Endothelial cell of umbilical vein (primary cell): ENCODE data around the gene RAB8B. TPM values are rescaled to one million over a fixed set of nuclear protein-coding genes. Genes with fewer than 3 reads are reported as not detected.

Source experiments
- BruUV-seq: library from RNA; stranded (reverse); fragments of 400-500 nt; replicated peaks from 2 replicates; lab custom pipeline; 2021; lab: Mats Ljungman, UMichigan
- CTCF ChIA-PET: fragments of 300-600, 350-600 bp; sonication (Branson Sonifier 250); formaldehyde crosslinking; loops from one replicate; lab custom pipeline; 2021; ENCODE audit warnings: antibody characterized with exemption, inconsistent platforms; lab: Charles Lee
- POLR2A ChIA-PET: fragments of 300-600, 350-600 bp; sonication (Branson Sonifier 250); formaldehyde crosslinking; loops from one replicate; lab custom pipeline; 2021; ENCODE audit warnings: antibody characterized with exemption, inconsistent platforms; lab: Charles Lee
- DNase-seq: peaks from one replicate; pipeline ENCODE4 v3.0.0-alpha.2; 2011; ENCODE audit warnings: low read depth, low spot score
- FAIRE-seq: peaks from 2 replicates; lab custom pipeline; 2011; peaks lifted over from hg19 to GRCh38; lab: Jason Lieb, UNC
- H2AFZ ChIP-seq: 2 replicates; pipeline ENCODE4 v1.6.0; 2012; ENCODE audit warnings: low read depth, low read length, control low read depth, inconsistent platforms
- H3K27ac ChIP-seq: 2 replicates; pipeline ENCODE4 v1.5.1; 2011; ENCODE audit warnings: low read depth, mild to moderate bottlenecking, control low read depth, low read length, moderate library complexity; ENCODE audit not compliant: insufficient read depth
- H3K27me3 ChIP-seq, 2 experiments: 2 replicates each; pipeline versions ENCODE4 v1.6.0 to v1.6.1; 2011; ENCODE audit warnings: low read length in 2 of 2, mixed read lengths in 1 of 2; ENCODE audit not compliant: control insufficient read depth in 2 of 2, insufficient read depth in 2 of 2
- H3K36me3 ChIP-seq, 2 experiments: 2 replicates in 1 of 2; 3 replicates in 1 of 2; pipeline ENCODE4 v1.5.1; 2011; ENCODE audit warnings: low read length in 2 of 2, mild to moderate bottlenecking in 1 of 2, moderate library complexity in 1 of 2; ENCODE audit not compliant: control insufficient read depth in 2 of 2, insufficient read depth in 2 of 2; ENCODE audit errors: extremely low read depth in 1 of 2
- H3K4me1 ChIP-seq: 3 replicates; pipeline ENCODE4 v1.5.1; 2011; ENCODE audit warnings: mild to moderate bottlenecking, low read length; ENCODE audit not compliant: control insufficient read depth, insufficient read depth; ENCODE audit errors: extremely low read depth
- H3K4me2 ChIP-seq: 2 replicates; pipeline ENCODE4 v1.6.1; 2011; ENCODE audit warnings: low read length, control low read depth, mixed read lengths; ENCODE audit not compliant: insufficient read depth
- H3K4me3 ChIP-seq, 3 experiments: fragments of 200-600 bp in 1 of 3; sonication (generic), shearing (Covaris generic) in 1 of 3; replicated peaks in 1 of 3; 2 replicates each; pipeline ENCODE4 v1.5.1; 2011 to 2016; ENCODE audit warnings: control low read depth in 3 of 3, low read length in 3 of 3, mild to moderate bottlenecking in 2 of 3, inconsistent platforms in 1 of 3, low read depth in 1 of 3, moderate library complexity in 1 of 3; ENCODE audit not compliant: insufficient read depth in 1 of 3
- H3K79me2 ChIP-seq: 2 replicates; pipeline ENCODE4 v1.6.0; 2012; ENCODE audit warnings: low read length, inconsistent platforms; ENCODE audit not compliant: control insufficient read depth, insufficient read depth
- H3K9ac ChIP-seq: replicated peaks from 2 replicates; pipeline ENCODE3; 2011; ENCODE audit warnings: low read length, control low read depth; ENCODE audit not compliant: insufficient read depth; ENCODE audit errors: extremely low read depth
- H3K9me1 ChIP-seq: replicated peaks from 3 replicates; pipeline ENCODE4 v1.6.0; 2011; ENCODE audit warnings: mild to moderate bottlenecking, low read length; ENCODE audit not compliant: control insufficient read depth, insufficient read depth; ENCODE audit errors: extremely low read depth
- H3K9me3 ChIP-seq: replicated peaks from 2 replicates; pipeline ENCODE4 v1.5.1; 2012; ENCODE audit warnings: low read length, inconsistent platforms; ENCODE audit not compliant: control insufficient read depth, insufficient read depth
- H4K20me1 ChIP-seq: replicated peaks from 2 replicates; pipeline ENCODE3; 2011; ENCODE audit warnings: mild to moderate bottlenecking, low read length; ENCODE audit not compliant: control insufficient read depth, insufficient read depth; ENCODE audit errors: extremely low read depth
- CTCF ChIP-seq, 2 donors: IDR thresholded peaks; 1 replicate in 1 of 2; 2 replicates in 1 of 2; pipeline ENCODE4 v1.5.1; 2011; ENCODE audit warnings: low read length in 2 of 2, mild to moderate bottlenecking in 2 of 2, moderate library complexity in 2 of 2, control low read depth in 1 of 2, inconsistent platforms in 1 of 2, low read depth in 1 of 2; ENCODE audit not compliant: insufficient read depth in 1 of 2; ENCODE audit errors: extremely low read depth in 1 of 2
- EZH2 ChIP-seq: IDR thresholded peaks from 2 replicates; pipeline ENCODE4 v1.6.1; 2012; ENCODE audit warnings: borderline replicate concordance, low read depth, mild to moderate bottlenecking, moderate library complexity, low read length, inconsistent platforms; ENCODE audit not compliant: severe bottlenecking
- FOS ChIP-seq: IDR thresholded peaks from 2 replicates; pipeline ENCODE4 v1.6.1; 2011; ENCODE audit warnings: mild to moderate bottlenecking, low read length, moderate library complexity, borderline replicate concordance; ENCODE audit not compliant: insufficient read depth
- GATA2 ChIP-seq: IDR thresholded peaks from 2 replicates; pipeline ENCODE4 v1.7.0; 2011; ENCODE audit warnings: low read depth, mild to moderate bottlenecking, moderate library complexity, mixed read lengths, low read length; ENCODE audit not compliant: insufficient read length, insufficient read depth
- JUN ChIP-seq: IDR thresholded peaks from 2 replicates; pipeline ENCODE4 v1.6.1; 2011; ENCODE audit warnings: borderline replicate concordance, low read depth; ENCODE audit not compliant: insufficient read length, insufficient read depth
- MAX ChIP-seq: IDR thresholded peaks from 2 replicates; pipeline ENCODE4 v1.6.1; 2011; ENCODE audit not compliant: insufficient read depth, insufficient read length
- MYC ChIP-seq: IDR thresholded peaks from one replicate; pipeline ENCODE4 v1.6.1; 2011; ENCODE audit warnings: mild to moderate bottlenecking, low read depth, low read length
- POLR2A ChIP-seq: IDR thresholded peaks from 2 replicates; pipeline ENCODE4 v1.6.1; 2012; ENCODE audit warnings: low read depth, mild to moderate bottlenecking, control low read depth, low read length
- POLR2AphosphoS5 ChIP-seq: IDR thresholded peaks from 2 replicates; pipeline ENCODE4 v1.6.1; 2012; ENCODE audit warnings: low read depth, mild to moderate bottlenecking, control low read depth, low read length, moderate library complexity; ENCODE audit not compliant: insufficient read depth
- dilution Hi-C: fragments of 300-500 bp; cut with MboI; formaldehyde crosslinking; loops from one replicate; pipeline ENCODE4 v1.15.0; 2019; ENCODE audit warnings: low sequenced_read_pairs; ENCODE audit not compliant: extremely low pct_ligation_motif_present
- intact Hi-C: fragments of 100-400 bp; cut with micrococcal nuclease; formaldehyde crosslinking; loops from one replicate; pipeline ENCODE4 v1.10.0; 2022
- polyA plus RNA-seq, 4 experiments: library from polyadenylated mRNA; depleted of rRNA in 3 of 4; stranded (reverse) in 3 of 4; unstranded in 1 of 4; fragments of >200 nt; gene quantifications; 2 replicates each; pipeline versions ENCODE4 v1.2.1 to v1.2.3, GENCODE V29; 2011 to 2012; ENCODE audit warnings: missing spikeins in 1 of 4
- total RNA-seq: library from RNA; stranded (reverse); gene quantifications from 2 replicates; pipeline ENCODE4 v1.2.3, GENCODE V29; 2021

Gene RAB8B
- total and polyA plus RNA-seq, 2 donors (not counting 3 experiments of a cell fraction or from before 2014, with no cell fraction given), result 10.4 to 52.5 TPM

GRCh38 chr15:63232943-63233342 lies 43.5 kb downstream of the RAB8B start:
- Histone ChIP-seq H4K20me1 (no peaks in the 10 kb centered on the region), H3K4me2 (peak overlapping the region; percentile 67), H3K4me1 (peaks cover 52% of the 10 kb centered on the region), H3K36me3 (no peaks in the 10 kb centered on the region), H3K27me3 (no peaks in the 10 kb centered on the region), H3K4me3 (no peak overlapping the region), H3K9ac (peak overlapping the region; percentile 39), H3K9me1 (no peaks in the 10 kb centered on the region), H3K9me3 (no peaks in the 10 kb centered on the region), H2AFZ (no peak overlapping the region), H3K79me2 (peaks cover 38% of the 10 kb centered on the region), H3K27ac (peak overlapping the region; percentile 91)
- no peak for DNase-seq
- FAIRE-seq, result no peak
- ChIA-PET CTCF (interaction anchor here (1.2 to 3.3 kb wide), 8 partner anchors 11 to 169 kb away, joined by 3 to 11 read pairs (median 5); no protein-coding TSS in a partner anchor), POLR2A (no interaction called here)
- dilution Hi-C loops, result no loop called here
- TF ChIP-seq JUN (no peak), MAX (no peak), FOS (no peak), EZH2 (no peak), MYC (no peak), CTCF (IDR thresholded peaks at IDR 0.05; ENCODE audit: extremely low read depth in 1 of 2, insufficient read depth in 1 of 2, low read depth in 1 of 2, low read length in 2 of 2) (no peak), GATA2 (no peak), POLR2A (no peak), POLR2AphosphoS5 (no peak)
- intact Hi-C loops, result loop anchor here (1.0 to 5.0 kb wide), 2 partner anchors 43 to 386 kb away; no protein-coding TSS in a partner anchor
- no TSS peak for BruUV-seq
